ENCODE results near the gene CACNA2D3. TPM values are rescaled to one million over a fixed set of nuclear protein-coding genes. Genes with fewer than 3 reads are reported as not detected.
A peak's percentile ranks its signal among the peaks of the same experiment; 100 is the strongest.

Gene CACNA2D3
- polyA plus RNA-seq, 12 donors = 1.3 to 4.9 (median 3.1) TPM; not detected in 2

GRCh38 chr3:54875596-54876268 is 753.4 kb downstream of the CACNA2D3 start:
- DNase-seq = no peak

GRCh38 chr3:54876694-54877093 is 754.3 kb downstream of the CACNA2D3 start:
- DNase-seq = no peak

- no peak for DNase-seq
These were observed 755.4 kb downstream of the CACNA2D3 start for GRCh38 chr3:54877730-54878129.

- DNase-seq = no peak
These were observed 755.8 kb downstream of the CACNA2D3 start for GRCh38 chr3:54878145-54878544.

GRCh38 chr3:54882129-54882833 is 759.9 kb downstream of the CACNA2D3 start:
- DNase-seq = peak; percentile 75

GRCh38 chr3:54888162-54888561 is 765.8 kb downstream of the CACNA2D3 start:
- DNase-seq = no peak

GRCh38 chr3:54888873-54889272 is 766.5 kb downstream of the CACNA2D3 start:
- no peak for DNase-seq

GRCh38 chr3:54889731-54890130 is 767.4 kb downstream of the CACNA2D3 start:
- DNase-seq = no peak

- DNase-seq = peak; percentile 85
These were observed 769.2 kb downstream of the CACNA2D3 start for GRCh38 chr3:54891540-54891897.

GRCh38 chr3:54892168-54892567 is 769.8 kb downstream of the CACNA2D3 start:
- no peak for DNase-seq

GRCh38 chr3:54895613-54896012 is 773.3 kb downstream of the CACNA2D3 start:
- no peak for DNase-seq

GRCh38 chr3:54897028-54897711 is 774.8 kb downstream of the CACNA2D3 start:
- no peak for DNase-seq

- DNase-seq = no peak
These were observed 776.9 kb downstream of the CACNA2D3 start for GRCh38 chr3:54899273-54899672.

- DNase-seq = no peak
These were observed 778.7 kb downstream of the CACNA2D3 start for GRCh38 chr3:54900838-54901591.

- DNase-seq = no peak
These were observed 779.7 kb downstream of the CACNA2D3 start for GRCh38 chr3:54901906-54902685.

GRCh38 chr3:54905261-54905888 is 783.0 kb downstream of the CACNA2D3 start:
- DNase-seq = no peak

- DNase-seq = no peak
These were observed 783.6 kb downstream of the CACNA2D3 start for GRCh38 chr3:54905920-54906319.

GRCh38 chr3:54906763-54907162 is 784.4 kb downstream of the CACNA2D3 start:
- DNase-seq = no peak

GRCh38 chr3:54909191-54909590 is 786.8 kb downstream of the CACNA2D3 start:
- DNase-seq = no peak

- no peak for DNase-seq
These were observed 791.8 kb downstream of the CACNA2D3 start for GRCh38 chr3:54914180-54914579.

- DNase-seq = no peak
These were observed 792.8 kb downstream of the CACNA2D3 start for GRCh38 chr3:54915181-54915580.

Measured in muscle of arm (tissue), 12 donors.